ENCODE data around the gene IZUMO3.

DNA sequence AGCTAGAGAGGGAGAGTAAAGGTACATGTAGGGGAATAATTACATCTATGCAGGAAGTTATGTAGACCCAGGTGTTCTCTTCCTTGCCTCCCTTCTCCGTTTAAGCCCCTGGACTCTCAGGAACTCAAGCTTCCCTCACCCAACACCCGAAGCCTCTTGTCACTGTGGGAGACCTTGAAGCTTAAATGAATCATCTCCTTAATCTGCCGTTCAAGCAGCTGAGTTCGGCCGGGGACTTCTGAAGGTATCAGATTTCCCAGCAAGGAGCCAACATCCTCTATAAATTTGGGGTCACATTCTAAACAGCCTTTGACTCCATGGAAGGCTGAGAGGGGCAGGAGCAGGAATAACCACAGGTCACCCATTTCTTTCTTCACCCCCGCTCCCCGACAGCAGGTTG is 412 bp downstream of the IZUMO3 start:
- TF ChIP-seq POLR2AphosphoS5 (IDR thresholded peaks at IDR 0.05) (no peak), POLR2A (IDR thresholded peaks at IDR 0.05) (no peak)
